GM12873 (cell line): ENCODE results near the gene SMC6.
A peak's percentile ranks its signal among the peaks of the same experiment; 100 is the strongest.

Source experiments
- TF ChIP-seq, protein P1 (sequence below): IDR thresholded peaks from 2 replicates; pipeline ENCODE4 v1.5.1; 2012; ENCODE audit warnings: low read depth, mild to moderate bottlenecking, moderate library complexity, low read length, control low read depth; ENCODE audit not compliant: insufficient read depth; ENCODE audit errors: missing control alignments

The SMC6 gene

DNA sequence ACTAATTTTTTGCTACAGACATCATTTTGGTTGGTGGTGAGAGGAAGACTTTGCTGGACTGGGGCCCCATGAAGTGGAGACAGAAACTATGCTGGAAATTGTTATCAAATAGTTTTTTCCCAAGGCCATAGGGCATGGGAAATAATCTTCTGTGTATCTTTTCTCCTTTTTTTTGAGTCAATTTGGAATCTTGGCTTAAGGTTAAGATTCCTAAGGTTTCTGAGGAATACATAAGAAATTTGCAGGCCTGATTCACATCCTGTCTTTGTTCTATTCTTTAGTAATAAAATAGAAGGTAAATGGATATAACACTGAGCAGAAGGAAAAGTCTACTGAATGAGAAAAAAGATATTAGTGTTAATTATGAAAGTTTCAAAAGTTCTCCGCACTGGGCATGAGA lies 16.6 kb downstream of the SMC6 start:
- TF ChIP-seq, protein P1, sequence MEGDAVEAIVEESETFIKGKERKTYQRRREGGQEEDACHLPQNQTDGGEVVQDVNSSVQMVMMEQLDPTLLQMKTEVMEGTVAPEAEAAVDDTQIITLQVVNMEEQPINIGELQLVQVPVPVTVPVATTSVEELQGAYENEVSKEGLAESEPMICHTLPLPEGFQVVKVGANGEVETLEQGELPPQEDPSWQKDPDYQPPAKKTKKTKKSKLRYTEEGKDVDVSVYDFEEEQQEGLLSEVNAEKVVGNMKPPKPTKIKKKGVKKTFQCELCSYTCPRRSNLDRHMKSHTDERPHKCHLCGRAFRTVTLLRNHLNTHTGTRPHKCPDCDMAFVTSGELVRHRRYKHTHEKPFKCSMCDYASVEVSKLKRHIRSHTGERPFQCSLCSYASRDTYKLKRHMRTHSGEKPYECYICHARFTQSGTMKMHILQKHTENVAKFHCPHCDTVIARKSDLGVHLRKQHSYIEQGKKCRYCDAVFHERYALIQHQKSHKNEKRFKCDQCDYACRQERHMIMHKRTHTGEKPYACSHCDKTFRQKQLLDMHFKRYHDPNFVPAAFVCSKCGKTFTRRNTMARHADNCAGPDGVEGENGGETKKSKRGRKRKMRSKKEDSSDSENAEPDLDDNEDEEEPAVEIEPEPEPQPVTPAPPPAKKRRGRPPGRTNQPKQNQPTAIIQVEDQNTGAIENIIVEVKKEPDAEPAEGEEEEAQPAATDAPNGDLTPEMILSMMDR, result no peak

DNA sequence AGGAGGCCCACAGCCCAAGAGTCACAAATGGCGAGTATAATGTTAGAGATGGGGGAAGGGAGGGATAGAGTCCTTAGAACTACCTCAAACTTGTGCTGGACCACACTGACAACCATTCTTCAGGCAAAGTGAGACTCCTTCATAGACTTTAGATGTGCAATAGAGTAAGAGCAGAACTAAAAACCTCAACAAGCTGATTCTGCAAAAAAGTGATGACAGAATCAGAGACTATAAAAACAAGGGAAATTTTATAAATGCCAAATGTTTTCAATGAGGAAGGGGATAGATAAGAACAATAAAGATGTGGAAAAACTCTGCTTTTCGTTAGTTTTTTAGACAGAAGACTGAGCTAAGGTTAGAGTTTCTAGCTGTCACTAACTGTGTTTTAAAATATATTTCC lies 17.7 kb downstream of the SMC6 start:
- TF ChIP-seq, protein P1, result no peak

- TF ChIP-seq, protein P1, result no peak
Measured at GRCh38 chr2:17733599-17733998, 20.0 kb downstream of the SMC6 start.

GRCh38 chr2:17729880-17730279 lies 23.7 kb downstream of the SMC6 start:
- TF ChIP-seq, protein P1, result no peak

GRCh38 chr2:17728210-17728609 lies 25.4 kb downstream of the SMC6 start:
- TF ChIP-seq, protein P1, result no peak

DNA sequence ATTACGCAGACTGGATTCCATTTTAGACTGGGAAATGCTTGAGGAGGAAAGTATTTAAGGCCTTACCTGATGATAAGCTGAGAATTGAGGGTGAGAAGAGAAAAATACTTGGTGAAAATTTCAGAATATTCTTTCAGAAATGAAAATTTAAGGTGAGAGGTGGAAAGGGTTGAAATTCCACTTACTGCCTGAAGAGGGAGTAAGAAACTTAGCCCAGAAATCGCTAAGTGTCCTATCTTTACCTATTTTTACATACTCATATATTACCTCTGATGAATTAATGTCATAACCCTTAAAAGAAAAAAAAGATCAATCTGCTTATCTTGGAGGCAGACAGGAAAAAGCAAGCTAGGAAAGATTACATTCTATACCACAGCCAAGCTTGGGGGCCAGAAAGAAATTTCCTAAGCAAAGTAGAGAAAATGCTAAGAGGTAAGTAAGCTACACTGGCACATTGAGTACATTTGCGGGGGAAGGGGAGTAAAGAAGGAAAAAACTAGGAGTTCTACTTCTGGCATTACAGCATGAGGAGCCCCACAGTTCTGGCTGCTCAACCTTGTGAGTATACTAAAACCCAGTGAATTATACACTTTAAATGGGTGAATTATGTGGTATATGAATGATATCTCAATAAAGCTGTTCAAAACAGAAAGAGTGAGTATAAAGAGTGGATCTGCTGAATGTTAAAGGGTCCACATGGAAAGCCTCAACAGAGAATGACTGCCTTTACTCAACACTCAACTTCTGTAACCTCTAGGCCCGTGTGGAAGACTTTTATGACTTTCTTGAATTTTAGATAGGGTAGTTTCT lies 33.8 kb downstream of the SMC6 start:
- TF ChIP-seq, protein P1, result peak; percentile 71

DNA sequence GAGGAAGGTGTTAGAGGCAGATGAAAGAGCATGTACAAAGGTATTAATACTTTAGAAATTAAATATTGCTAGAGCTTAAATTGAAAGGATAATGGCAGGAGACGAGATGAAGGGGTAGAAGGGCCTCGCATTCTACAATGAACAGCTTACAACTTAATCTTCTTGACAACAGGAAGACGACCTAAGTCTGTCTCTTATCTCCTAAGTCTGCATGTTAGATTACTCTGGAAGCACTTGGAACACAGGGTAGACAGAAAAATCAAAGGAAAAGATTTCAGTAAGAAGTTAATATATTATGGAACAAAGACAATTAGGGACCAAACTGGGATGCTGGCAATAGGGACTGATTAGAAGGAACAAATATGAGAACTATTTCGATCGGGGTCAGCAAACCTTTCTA lies 34.9 kb downstream of the SMC6 start:
- TF ChIP-seq, protein P1, result no peak
